Measurements from ENCODE around the gene TDRD9.

The TDRD9 gene

GRCh38 chr14:104078031-104078455 lies 149.8 kb downstream of the TDRD9 start:
- Histone ChIP-seq H3K27me3 (ENCODE audit: insufficient read depth, low read length) (no peaks in the 10 kb centered on the region), H3K4me2 (ENCODE audit: low read length) (no peak overlapping the region), H2BK5ac (ENCODE audit: low read depth, low read length, poor library complexity) (no peak overlapping the region), H3K9ac (ENCODE audit: low read length) (no peak overlapping the region), H4K91ac (ENCODE audit: low read depth, low read length) (no peak overlapping the region), H4K12ac (ENCODE audit: low read depth, low read length) (no peak overlapping the region), H3K14ac (ENCODE audit: low read length) (no peak overlapping the region), H3K9me3 (ENCODE audit: insufficient read depth, low read depth, low read length) (peaks cover 3% of the 10 kb centered on the region), H3K18ac (ENCODE audit: low read length) (no peak overlapping the region), H3K79me1 (ENCODE audit: low read length) (no peaks in the 10 kb centered on the region), H3K4me3 (ENCODE audit: low read depth, low read length) (no peak overlapping the region), H3K27ac (ENCODE audit: low read depth, low read length) (no peak overlapping the region), H2AK5ac (ENCODE audit: low read length) (no peak overlapping the region), H3K79me2 (ENCODE audit: control insufficient read depth, insufficient read depth, low read length, poor library complexity) (no peaks in the 10 kb centered on the region), H2BK12ac (ENCODE audit: low read length) (no peak overlapping the region), H3K23ac (ENCODE audit: low read length) (no peak overlapping the region), H3K4me1 (ENCODE audit: control insufficient read depth in 1 of 2, insufficient read depth in 2 of 2, low read length in 2 of 2) (no peaks in the 10 kb centered on the region), H3K36me3 (ENCODE audit: control insufficient read depth in 1 of 2, insufficient read depth in 2 of 2, low read length in 2 of 2) (no peaks in the 10 kb centered on the region), H2BK120ac (ENCODE audit: insufficient read depth, low read length, poor library complexity) (no peak overlapping the region), H3K4ac (ENCODE audit: low read depth, low read length) (no peak overlapping the region), H2AFZ (ENCODE audit: insufficient read depth, low read length, poor library complexity) (no peak overlapping the region), H4K8ac (ENCODE audit: low read depth, low read length) (no peak overlapping the region)
- no CpG with 5 or more reads among the region's 7 CpGs for WGBS (ENCODE audit: extremely low coverage, insufficient coverage, insufficient read length)
- peak; percentile 82 to 94 for DNase-seq

DNA sequence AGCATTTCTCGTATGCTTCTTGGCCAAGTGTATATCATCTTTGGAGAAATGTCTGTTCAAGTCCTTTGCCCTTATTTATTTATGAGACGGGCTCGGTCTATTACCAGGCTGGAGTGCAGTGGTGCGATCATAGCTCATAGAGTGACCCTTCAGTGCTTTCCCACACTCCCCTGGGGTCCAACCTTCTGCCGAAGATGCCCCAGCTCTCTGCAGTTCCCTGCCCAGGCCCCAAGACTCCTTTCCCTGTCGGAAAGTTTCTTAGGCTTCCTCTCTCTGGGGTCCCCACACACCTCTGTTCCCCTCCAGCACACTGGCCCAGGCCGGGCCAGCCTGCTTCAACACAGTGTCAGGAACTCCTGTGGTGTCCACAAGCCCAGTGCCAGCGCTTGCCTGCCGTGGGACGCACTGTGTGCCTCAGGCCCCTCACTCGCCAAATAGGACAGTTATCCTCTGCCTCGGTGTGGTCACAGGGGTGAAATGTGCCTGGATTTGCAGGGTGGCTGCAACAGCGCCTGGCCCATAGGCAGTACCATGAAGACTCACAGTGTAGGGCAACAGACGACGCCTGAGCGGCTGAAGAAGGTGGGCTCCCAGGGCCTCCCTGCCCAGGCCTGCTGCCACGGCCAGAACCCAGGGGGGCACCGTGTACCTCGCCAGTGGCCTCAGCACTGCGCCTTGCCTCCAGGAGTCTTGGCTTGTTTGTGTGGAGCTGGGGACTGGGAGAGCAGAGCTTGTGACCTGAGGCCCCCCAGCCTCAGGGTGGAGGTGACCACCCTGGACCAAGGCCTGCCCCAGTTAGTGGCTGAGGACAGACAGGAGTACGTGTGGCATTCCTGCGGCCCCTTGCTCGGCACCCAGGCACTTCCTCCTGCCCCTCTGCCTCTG lies 152.4 kb downstream of the TDRD9 start:
- no peaks in the 10 kb centered on the region for H3K79me1 ChIP-seq (ENCODE audit: low read length)
- no peak overlapping the region for H3K18ac ChIP-seq (ENCODE audit: low read length)
- no peak overlapping the region for H3K27ac ChIP-seq (ENCODE audit: low read depth, low read length)
- H4K8ac ChIP-seq (ENCODE audit: low read depth, low read length): no peak overlapping the region
- no peaks in the 10 kb centered on the region for H3K9me3 ChIP-seq (ENCODE audit: insufficient read depth, low read depth, low read length)
- H3K4me1 ChIP-seq (ENCODE audit: control insufficient read depth in 1 of 2, insufficient read depth in 2 of 2, low read length in 2 of 2): no peaks in the 10 kb centered on the region
- no peak overlapping the region for H2AFZ ChIP-seq (ENCODE audit: insufficient read depth, low read length, poor library complexity)
- H2BK5ac ChIP-seq (ENCODE audit: low read depth, low read length, poor library complexity): no peak overlapping the region
- no peak overlapping the region for H3K4ac ChIP-seq (ENCODE audit: low read depth, low read length)
- no CpG with 5 or more reads among the region's 23 CpGs for WGBS (ENCODE audit: extremely low coverage, insufficient coverage, insufficient read length)
- no peak overlapping the region for H3K4me3 ChIP-seq (ENCODE audit: low read depth, low read length)
- H3K27me3 ChIP-seq (ENCODE audit: insufficient read depth, low read length): no peaks in the 10 kb centered on the region
- H2AK5ac ChIP-seq (ENCODE audit: low read length): no peak overlapping the region
- no peaks in the 10 kb centered on the region for H3K36me3 ChIP-seq (ENCODE audit: control insufficient read depth in 1 of 2, insufficient read depth in 2 of 2, low read length in 2 of 2)
- H3K14ac ChIP-seq (ENCODE audit: low read length): no peak overlapping the region
- no peak for DNase-seq
- H2BK120ac ChIP-seq (ENCODE audit: insufficient read depth, low read length, poor library complexity): no peak overlapping the region
- H3K23ac ChIP-seq (ENCODE audit: low read length): no peak overlapping the region
- H3K79me2 ChIP-seq (ENCODE audit: control insufficient read depth, insufficient read depth, low read length, poor library complexity): no peaks in the 10 kb centered on the region
- H4K12ac ChIP-seq (ENCODE audit: low read depth, low read length): no peak overlapping the region
- no peak overlapping the region for H3K9ac ChIP-seq (ENCODE audit: low read length)
- no peak overlapping the region for H4K91ac ChIP-seq (ENCODE audit: low read depth, low read length)
- no peak overlapping the region for H3K4me2 ChIP-seq (ENCODE audit: low read length)
- H2BK12ac ChIP-seq (ENCODE audit: low read length): no peak overlapping the region

- Histone ChIP-seq H3K9ac (ENCODE audit: low read length) (no peak overlapping the region), H2BK5ac (ENCODE audit: low read depth, low read length, poor library complexity) (no peak overlapping the region), H3K23ac (ENCODE audit: low read length) (no peak overlapping the region), H3K4ac (ENCODE audit: low read depth, low read length) (no peak overlapping the region), H3K36me3 (ENCODE audit: control insufficient read depth in 1 of 2, insufficient read depth in 2 of 2, low read length in 2 of 2) (no peaks in the 10 kb centered on the region), H2BK120ac (ENCODE audit: insufficient read depth, low read length, poor library complexity) (no peak overlapping the region), H4K91ac (ENCODE audit: low read depth, low read length) (no peak overlapping the region), H3K79me1 (ENCODE audit: low read length) (no peaks in the 10 kb centered on the region), H3K4me1 (ENCODE audit: control insufficient read depth in 1 of 2, insufficient read depth in 2 of 2, low read length in 2 of 2) (no peaks in the 10 kb centered on the region), H3K27me3 (ENCODE audit: insufficient read depth, low read length) (no peaks in the 10 kb centered on the region), H3K14ac (ENCODE audit: low read length) (no peak overlapping the region), H2AFZ (ENCODE audit: insufficient read depth, low read length, poor library complexity) (no peak overlapping the region), H4K8ac (ENCODE audit: low read depth, low read length) (no peak overlapping the region), H3K4me3 (ENCODE audit: low read depth, low read length) (no peak overlapping the region), H2AK5ac (ENCODE audit: low read length) (no peak overlapping the region), H3K18ac (ENCODE audit: low read length) (no peak overlapping the region), H3K9me3 (ENCODE audit: insufficient read depth, low read depth, low read length) (no peaks in the 10 kb centered on the region), H4K12ac (ENCODE audit: low read depth, low read length) (no peak overlapping the region), H3K79me2 (ENCODE audit: control insufficient read depth, insufficient read depth, low read length, poor library complexity) (no peaks in the 10 kb centered on the region), H3K4me2 (ENCODE audit: low read length) (no peak overlapping the region), H2BK12ac (ENCODE audit: low read length) (no peak overlapping the region), H3K27ac (ENCODE audit: low read depth, low read length) (no peak overlapping the region)
- WGBS (ENCODE audit: extremely low coverage, insufficient coverage, insufficient read length): no CpG with 5 or more reads among the region's 17 CpGs
- DNase-seq: no peak
These were observed 153.1 kb downstream of the TDRD9 start for GRCh38 chr14:104081261-104081835.

- DNase-seq: no peak
- Histone ChIP-seq H3K79me2 (ENCODE audit: control insufficient read depth, insufficient read depth, low read length, poor library complexity) (no peaks in the 10 kb centered on the region), H3K4me3 (ENCODE audit: low read depth, low read length) (no peak overlapping the region), H3K23ac (ENCODE audit: low read length) (no peak overlapping the region), H3K27ac (ENCODE audit: low read depth, low read length) (no peak overlapping the region), H2BK5ac (ENCODE audit: low read depth, low read length, poor library complexity) (no peak overlapping the region), H3K4me1 (ENCODE audit: control insufficient read depth in 1 of 2, insufficient read depth in 2 of 2, low read length in 2 of 2) (no peaks in the 10 kb centered on the region), H2AK5ac (ENCODE audit: low read length) (no peak overlapping the region), H3K14ac (ENCODE audit: low read length) (no peak overlapping the region), H3K4me2 (ENCODE audit: low read length) (no peak overlapping the region), H3K9ac (ENCODE audit: low read length) (no peak overlapping the region), H2BK12ac (ENCODE audit: low read length) (no peak overlapping the region), H3K27me3 (ENCODE audit: insufficient read depth, low read length) (no peaks in the 10 kb centered on the region), H4K12ac (ENCODE audit: low read depth, low read length) (no peak overlapping the region), H3K18ac (ENCODE audit: low read length) (no peak overlapping the region), H3K79me1 (ENCODE audit: low read length) (no peaks in the 10 kb centered on the region), H4K91ac (ENCODE audit: low read depth, low read length) (no peak overlapping the region), H3K9me3 (ENCODE audit: insufficient read depth, low read depth, low read length) (no peaks in the 10 kb centered on the region), H2BK120ac (ENCODE audit: insufficient read depth, low read length, poor library complexity) (no peak overlapping the region), H4K8ac (ENCODE audit: low read depth, low read length) (no peak overlapping the region), H2AFZ (ENCODE audit: insufficient read depth, low read length, poor library complexity) (no peak overlapping the region), H3K36me3 (ENCODE audit: control insufficient read depth in 1 of 2, insufficient read depth in 2 of 2, low read length in 2 of 2) (no peaks in the 10 kb centered on the region), H3K4ac (ENCODE audit: low read depth, low read length) (no peak overlapping the region)
- no CpG with 5 or more reads among the region's 15 CpGs for WGBS (ENCODE audit: extremely low coverage, insufficient coverage, insufficient read length)
These were observed 153.8 kb downstream of the TDRD9 start for GRCh38 chr14:104081951-104082464.

Measured in trophoblast cell (in vitro differentiated cells and primary cell).